GM18870 (cell line): ENCODE data around the gene LYRM4.

ENCODE experiments used
- ATAC-seq: cut with Tn5 transposase; IDR thresholded peaks from one replicate; pipeline ENCODE4 v1.9.1; 2021; ENCODE audit warnings: moderate library complexity; ENCODE audit not compliant: unreplicated experiment

Gene LYRM4

GRCh38 chr6:5282191-5282623 lies 21.5 kb upstream of the LYRM4 start:
- no peak for ATAC-seq

- ATAC-seq, result no peak
Measured at GRCh38 chr6:5280920-5281319, 20.2 kb upstream of the LYRM4 start.

- no peak for ATAC-seq
Measured at GRCh38 chr6:5279891-5280338, 19.2 kb upstream of the LYRM4 start.

- ATAC-seq, result no peak
Measured at GRCh38 chr6:5278565-5279120, 17.9 kb upstream of the LYRM4 start.

GRCh38 chr6:5278047-5278446 lies 17.3 kb upstream of the LYRM4 start:
- no peak for ATAC-seq

- no peak for ATAC-seq
Measured at GRCh38 chr6:5277589-5277988, 16.8 kb upstream of the LYRM4 start.

GRCh38 chr6:5276581-5276980 lies 15.8 kb upstream of the LYRM4 start:
- no peak for ATAC-seq

GRCh38 chr6:5275497-5275896 lies 14.7 kb upstream of the LYRM4 start:
- ATAC-seq, result no peak

GRCh38 chr6:5274231-5274630 lies 13.5 kb upstream of the LYRM4 start:
- no peak for ATAC-seq

- ATAC-seq, result no peak
Measured at GRCh38 chr6:5271926-5272325, 11.2 kb upstream of the LYRM4 start.

GRCh38 chr6:5270093-5270680 lies 9.4 kb upstream of the LYRM4 start:
- no peak for ATAC-seq

GRCh38 chr6:5266423-5266822 lies 5.7 kb upstream of the LYRM4 start:
- no peak for ATAC-seq

- ATAC-seq, result no peak
Measured at GRCh38 chr6:5261545-5262109, 877 bp upstream of the LYRM4 start.

- peak; percentile 64 for ATAC-seq
Measured at GRCh38 chr6:5260111-5260620, 584 bp downstream of the LYRM4 start.

- ATAC-seq, result no peak
Measured at GRCh38 chr6:5259428-5259827, 1.3 kb downstream of the LYRM4 start.

GRCh38 chr6:5257400-5257799 lies 3.4 kb downstream of the LYRM4 start:
- ATAC-seq, result no peak

- no peak for ATAC-seq
Measured at GRCh38 chr6:5256952-5257351, 3.8 kb downstream of the LYRM4 start.

GRCh38 chr6:5250911-5251310 lies 9.8 kb downstream of the LYRM4 start:
- no peak for ATAC-seq

- ATAC-seq, result no peak
Measured at GRCh38 chr6:5250451-5250850, 10.3 kb downstream of the LYRM4 start.

- no peak for ATAC-seq
Measured at GRCh38 chr6:5249451-5250122, 11.2 kb downstream of the LYRM4 start.

GRCh38 chr6:5248302-5249098 lies 12.2 kb downstream of the LYRM4 start:
- no peak for ATAC-seq
